IgD-negative memory B cell (primary cell): ENCODE results near the gene DUSP2. TPM values are rescaled to one million over a fixed set of nuclear protein-coding genes. Genes with fewer than 3 reads are reported as not detected.

Experiments used
- H3K27ac Mint-ChIP-seq, 3 donors: one replicate each; pipeline ENCODE4 v1.8.0; 2020 to 2022; ENCODE audit warnings: mild to moderate bottlenecking in 3 of 3, mixed read lengths in 3 of 3, moderate library complexity in 1 of 3
- H3K27me3 Mint-ChIP-seq: one replicate; pipeline ENCODE4 v1.8.0; 2021; ENCODE audit warnings: mixed read lengths
- H3K36me3 Mint-ChIP-seq: one replicate; pipeline ENCODE4 v1.8.0; 2020; ENCODE audit warnings: mild to moderate bottlenecking, mixed read lengths
- H3K4me1 Mint-ChIP-seq, 3 donors: one replicate each; pipeline ENCODE4 v1.8.0; 2020 to 2022; ENCODE audit warnings: mixed read lengths in 3 of 3, mild to moderate bottlenecking in 1 of 3
- H3K4me3 Mint-ChIP-seq, 4 donors: one replicate each; pipeline ENCODE4 v1.8.0; 2020 to 2022; ENCODE audit warnings: mild to moderate bottlenecking in 4 of 4, mixed read lengths in 4 of 4, moderate library complexity in 3 of 4
- H3K9me3 Mint-ChIP-seq, 3 donors: one replicate each; pipeline ENCODE4 v1.8.0; 2020 to 2021; ENCODE audit warnings: mixed read lengths in 3 of 3, mild to moderate bottlenecking in 1 of 3
- polyA plus RNA-seq: library from polyadenylated mRNA; unstranded; fragments of 300-500 nt; fragmentation: Illumina TruSeq; gene quantifications from one replicate; pipeline ENCODE4 v1.2.3, GENCODE V29; 2021

Gene DUSP2
- polyA plus RNA-seq, 1 donor from 2014 or later = 55.6 TPM

GRCh38 chr2:96136129-96136720 lies 9.0 kb downstream of the DUSP2 start:
- no peaks in the 10 kb centered on the region for H3K36me3 Mint-ChIP-seq
- H3K27ac Mint-ChIP-seq = peak overlapping the region in 1 of 3 donors; percentile 28
- H3K9me3 Mint-ChIP-seq = no peaks in the 10 kb centered on the region
- H3K4me1 Mint-ChIP-seq = no peaks in the 10 kb centered on the region
- H3K4me3 Mint-ChIP-seq = no peak overlapping the region
- no peaks in the 10 kb centered on the region for H3K27me3 Mint-ChIP-seq

GRCh38 chr2:96135621-96136020 lies 9.6 kb downstream of the DUSP2 start:
- Mint-ChIP-seq H3K27ac (no peak overlapping the region), H3K4me1 (no peaks in the 10 kb centered on the region), H3K4me3 (no peak overlapping the region)

GRCh38 chr2:96135171-96135570 lies 10.1 kb downstream of the DUSP2 start:
- Mint-ChIP-seq H3K27ac (no peak overlapping the region), H3K4me3 (no peak overlapping the region)

More at GRCh38 chr2:96135621-96136020, 9.6 kb downstream of the DUSP2 start:
- no peaks in the 10 kb centered on the region for H3K9me3 Mint-ChIP-seq
- H3K36me3 Mint-ChIP-seq = no peaks in the 10 kb centered on the region
- H3K27me3 Mint-ChIP-seq = no peaks in the 10 kb centered on the region

GRCh38 chr2:96134421-96134820 lies 10.8 kb downstream of the DUSP2 start:
- H3K27ac Mint-ChIP-seq = no peak overlapping the region
- H3K9me3 Mint-ChIP-seq = no peaks in the 10 kb centered on the region
- H3K4me1 Mint-ChIP-seq = no peaks in the 10 kb centered on the region
- H3K4me3 Mint-ChIP-seq = no peak overlapping the region
- H3K36me3 Mint-ChIP-seq = no peaks in the 10 kb centered on the region
- H3K27me3 Mint-ChIP-seq = no peaks in the 10 kb centered on the region

More at GRCh38 chr2:96135171-96135570, 10.1 kb downstream of the DUSP2 start:
- Mint-ChIP-seq H3K36me3 (no peaks in the 10 kb centered on the region), H3K9me3 (no peaks in the 10 kb centered on the region), H3K27me3 (no peaks in the 10 kb centered on the region), H3K4me1 (no peaks in the 10 kb centered on the region)

GRCh38 chr2:96131813-96132745 lies 13.2 kb downstream of the DUSP2 start:
- Mint-ChIP-seq H3K27me3 (no peaks in the 10 kb centered on the region), H3K4me1 (no peaks in the 10 kb centered on the region), H3K9me3 (no peaks in the 10 kb centered on the region), H3K27ac (peak overlapping the region in 2 of 3 donors; percentile 40 to 64), H3K4me3 (no peak overlapping the region), H3K36me3 (no peaks in the 10 kb centered on the region)

- H3K27me3 Mint-ChIP-seq = no peaks in the 10 kb centered on the region
- no peaks in the 10 kb centered on the region for H3K4me1 Mint-ChIP-seq
- H3K36me3 Mint-ChIP-seq = no peaks in the 10 kb centered on the region
- H3K4me3 Mint-ChIP-seq = no peak overlapping the region
- peak overlapping the region in 1 of 3 donors; percentile 64 for H3K27ac Mint-ChIP-seq
- H3K9me3 Mint-ChIP-seq = no peaks in the 10 kb centered on the region
Observed at GRCh38 chr2:96131152-96131812, 14.0 kb downstream of the DUSP2 start.

- H3K9me3 Mint-ChIP-seq = no peaks in the 10 kb centered on the region
- H3K36me3 Mint-ChIP-seq = no peaks in the 10 kb centered on the region
- no peak overlapping the region for H3K27ac Mint-ChIP-seq
- no peaks in the 10 kb centered on the region for H3K4me1 Mint-ChIP-seq
- H3K4me3 Mint-ChIP-seq = peak overlapping the region in 1 of 4 donors; percentile 29
- no peaks in the 10 kb centered on the region for H3K27me3 Mint-ChIP-seq
Observed at GRCh38 chr2:96130483-96130882, 14.8 kb downstream of the DUSP2 start.

GRCh38 chr2:96129528-96130120 lies 15.6 kb downstream of the DUSP2 start:
- H3K9me3 Mint-ChIP-seq = no peaks in the 10 kb centered on the region
- peaks cover 2% of the 10 kb centered on the region for H3K36me3 Mint-ChIP-seq
- H3K4me3 Mint-ChIP-seq = no peak overlapping the region
- H3K27ac Mint-ChIP-seq = no peak overlapping the region
- H3K4me1 Mint-ChIP-seq = no peaks in the 10 kb centered on the region
- H3K27me3 Mint-ChIP-seq = no peaks in the 10 kb centered on the region

- peaks cover 2% of the 10 kb centered on the region for H3K27me3 Mint-ChIP-seq
- no peaks in the 10 kb centered on the region for H3K4me1 Mint-ChIP-seq
- H3K9me3 Mint-ChIP-seq = no peaks in the 10 kb centered on the region
- no peak overlapping the region for H3K4me3 Mint-ChIP-seq
- no peak overlapping the region for H3K27ac Mint-ChIP-seq
- H3K36me3 Mint-ChIP-seq = peaks cover 2% of the 10 kb centered on the region
Observed at GRCh38 chr2:96128456-96128855, 16.8 kb downstream of the DUSP2 start.

- Mint-ChIP-seq H3K36me3 (peaks cover 4% of the 10 kb centered on the region), H3K4me3 (no peak overlapping the region), H3K27me3 (peaks cover 21% of the 10 kb centered on the region), H3K4me1 (peaks cover 0 to 10% (median 5%) of the 10 kb centered on the region in 3 donors), H3K27ac (no peak overlapping the region), H3K9me3 (no peaks in the 10 kb centered on the region)
Observed at GRCh38 chr2:96124406-96125265, 20.6 kb downstream of the DUSP2 start.

GRCh38 chr2:96123936-96124335 lies 21.3 kb downstream of the DUSP2 start:
- Mint-ChIP-seq H3K4me1 (peaks cover 0 to 10% (median 5%) of the 10 kb centered on the region in 3 donors), H3K36me3 (peaks cover 4% of the 10 kb centered on the region), H3K9me3 (no peaks in the 10 kb centered on the region), H3K27me3 (peaks cover 24% of the 10 kb centered on the region), H3K4me3 (no peak overlapping the region), H3K27ac (no peak overlapping the region)

- Mint-ChIP-seq H3K27me3 (peaks cover 25% of the 10 kb centered on the region), H3K4me3 (no peak overlapping the region), H3K4me1 (peaks cover 0 to 10% (median 5%) of the 10 kb centered on the region in 3 donors), H3K9me3 (no peaks in the 10 kb centered on the region), H3K27ac (peak overlapping the region in 1 of 3 donors; percentile 27), H3K36me3 (peaks cover 4% of the 10 kb centered on the region)
Observed at GRCh38 chr2:96123290-96123689, 21.9 kb downstream of the DUSP2 start.

GRCh38 chr2:96122391-96122790 lies 22.8 kb downstream of the DUSP2 start:
- no peak overlapping the region for H3K27ac Mint-ChIP-seq
- H3K4me1 Mint-ChIP-seq = peaks cover 4 to 14% (median 9%) of the 10 kb centered on the region in 3 donors
- H3K27me3 Mint-ChIP-seq = peaks cover 25% of the 10 kb centered on the region
- H3K36me3 Mint-ChIP-seq = peaks cover 4% of the 10 kb centered on the region
- no peak overlapping the region for H3K4me3 Mint-ChIP-seq
- H3K9me3 Mint-ChIP-seq = no peaks in the 10 kb centered on the region

GRCh38 chr2:96121414-96121813 lies 23.8 kb downstream of the DUSP2 start:
- Mint-ChIP-seq H3K27ac (peak overlapping the region in 2 of 3 donors; percentile 28 to 39), H3K27me3 (peaks cover 25% of the 10 kb centered on the region), H3K4me3 (no peak overlapping the region), H3K36me3 (peaks cover 4% of the 10 kb centered on the region), H3K9me3 (no peaks in the 10 kb centered on the region), H3K4me1 (peaks cover 4 to 14% (median 9%) of the 10 kb centered on the region in 3 donors)
